Iris pigment epithelial cell (primary cell): ENCODE measurements around the gene KLK12.

Experiments used
- DNase-seq: peaks from one replicate; pipeline ENCODE4 v3.0.0-alpha.2; 2011; ENCODE audit warnings: low read depth

The KLK12 gene

GRCh38 chr19:50981587-50982146 lies 53.1 kb downstream of the KLK12 start:
- no peak for DNase-seq

GRCh38 chr19:50980208-50980607 lies 54.6 kb downstream of the KLK12 start:
- DNase-seq, result no peak

- DNase-seq, result no peak
Observed at GRCh38 chr19:50979758-50980157, 55.0 kb downstream of the KLK12 start.
